Esophagus squamous epithelium (tissue), 4 donors: ENCODE results near the gene ZNF451.

ENCODE experiments used
- POLR2A ChIP-seq, 4 donors: fragments of 450-650 bp; IDR thresholded peaks; one replicate each; pipeline ENCODE4 v1.6.1; 2017; ENCODE audit warnings: antibody characterized with exemption in 4 of 4, mild to moderate bottlenecking in 4 of 4, moderate library complexity in 3 of 4
- TF ChIP-seq, protein P1 (sequence below), 6 experiments: fragments of 450-650 bp in 4 of 6; fragments of 200-600 bp in 2 of 6; sonication (generic) in 2 of 6; IDR thresholded peaks; one replicate each; pipeline ENCODE4 v1.5.1; 2016 to 2019; ENCODE audit warnings: antibody characterized with exemption in 6 of 6, mild to moderate bottlenecking in 4 of 6, moderate library complexity in 4 of 6

DNA sequence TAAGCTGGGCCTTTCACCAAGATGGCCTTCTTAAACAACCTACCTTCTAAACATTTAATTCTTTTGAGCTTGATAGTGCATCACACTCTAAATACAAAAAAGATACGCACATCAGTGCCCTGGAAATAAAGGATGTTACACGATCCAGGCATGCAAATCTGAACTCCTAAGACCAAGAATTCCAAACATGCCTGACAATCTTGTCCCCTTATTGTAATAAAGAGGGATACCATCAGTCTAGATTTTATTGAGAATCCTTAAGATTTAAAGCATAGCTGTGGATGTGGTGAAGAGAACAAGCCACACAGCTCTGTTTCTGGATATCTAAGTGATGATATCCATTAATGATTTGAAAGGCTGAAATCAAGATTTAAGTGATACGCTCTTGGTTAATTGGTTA is 13.0 kb downstream of the ZNF451 start:
- TF ChIP-seq, protein P1, sequence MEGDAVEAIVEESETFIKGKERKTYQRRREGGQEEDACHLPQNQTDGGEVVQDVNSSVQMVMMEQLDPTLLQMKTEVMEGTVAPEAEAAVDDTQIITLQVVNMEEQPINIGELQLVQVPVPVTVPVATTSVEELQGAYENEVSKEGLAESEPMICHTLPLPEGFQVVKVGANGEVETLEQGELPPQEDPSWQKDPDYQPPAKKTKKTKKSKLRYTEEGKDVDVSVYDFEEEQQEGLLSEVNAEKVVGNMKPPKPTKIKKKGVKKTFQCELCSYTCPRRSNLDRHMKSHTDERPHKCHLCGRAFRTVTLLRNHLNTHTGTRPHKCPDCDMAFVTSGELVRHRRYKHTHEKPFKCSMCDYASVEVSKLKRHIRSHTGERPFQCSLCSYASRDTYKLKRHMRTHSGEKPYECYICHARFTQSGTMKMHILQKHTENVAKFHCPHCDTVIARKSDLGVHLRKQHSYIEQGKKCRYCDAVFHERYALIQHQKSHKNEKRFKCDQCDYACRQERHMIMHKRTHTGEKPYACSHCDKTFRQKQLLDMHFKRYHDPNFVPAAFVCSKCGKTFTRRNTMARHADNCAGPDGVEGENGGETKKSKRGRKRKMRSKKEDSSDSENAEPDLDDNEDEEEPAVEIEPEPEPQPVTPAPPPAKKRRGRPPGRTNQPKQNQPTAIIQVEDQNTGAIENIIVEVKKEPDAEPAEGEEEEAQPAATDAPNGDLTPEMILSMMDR (IDR thresholded peaks at IDR 0.05), result no peak
- TF ChIP-seq POLR2A (IDR thresholded peaks at IDR 0.05), result no peak
